H1 (cell line): ENCODE results near the gene ZNF177. TPM values are rescaled to one million over a fixed set of nuclear protein-coding genes. Genes with fewer than 3 reads are reported as not detected.

Source experiments
- CTBP2 ChIP-seq: IDR thresholded peaks from 2 replicates; pipeline ENCODE4 v1.7.0; 2011; ENCODE audit warnings: borderline replicate concordance, mild to moderate bottlenecking, moderate library complexity, mixed read lengths, low read length; ENCODE audit not compliant: insufficient read depth, insufficient read length
- EP300 ChIP-seq, 2 experiments: IDR thresholded peaks; 1 replicate in 1 of 2; 2 replicates in 1 of 2; pipeline ENCODE4 v1.6.1; 2011 to 2012; ENCODE audit warnings: low read depth in 2 of 2, low read length in 2 of 2, mild to moderate bottlenecking in 2 of 2, borderline replicate concordance in 1 of 2, inconsistent platforms in 1 of 2, moderate library complexity in 1 of 2
- GABPA ChIP-seq: IDR thresholded peaks from 2 replicates; pipeline ENCODE4 v1.6.1; 2011; ENCODE audit warnings: mild to moderate bottlenecking, low read length, moderate library complexity, borderline replicate concordance; ENCODE audit not compliant: insufficient read depth
- MAFK ChIP-seq: IDR thresholded peaks from 2 replicates; pipeline ENCODE4 v1.6.1; 2012; ENCODE audit warnings: low read depth, mild to moderate bottlenecking, improper control_type of control experiment, low read length
- NRF1 ChIP-seq: IDR thresholded peaks from 2 replicates; pipeline ENCODE4 v1.6.1; 2011; ENCODE audit warnings: mild to moderate bottlenecking, low read depth, low read length, improper control_type of control experiment
- TEAD4 ChIP-seq: IDR thresholded peaks from 2 replicates; pipeline ENCODE4 v1.6.1; 2012; ENCODE audit warnings: low read depth, low read length, inconsistent platforms, mixed read lengths
- YY1 ChIP-seq: IDR thresholded peaks from 2 replicates; pipeline ENCODE4 v1.6.1; 2011; ENCODE audit warnings: low read depth, mild to moderate bottlenecking, low read length
- ZNF274 ChIP-seq: IDR thresholded peaks from 2 replicates; pipeline ENCODE4 v1.7.0; 2012; ENCODE audit warnings: low read length, borderline replicate concordance; ENCODE audit errors: extremely low read depth
- polyA plus RNA-seq, 7 experiments: library from polyadenylated mRNA; depleted of rRNA in 3 of 7; stranded (reverse) in 5 of 7; unstranded in 2 of 7; fragments of >200 nt in 5 of 7; fragments of 200-250 nt in 2 of 7; gene quantifications; 1 replicate in 5 of 7; 2 replicates in 1 of 7; 4 replicates in 1 of 7; pipeline versions ENCODE4 v1.2.1 to v1.2.3, GENCODE V29; 2011 to 2013; ENCODE audit warnings: missing spikeins in 2 of 7, mixed read lengths in 2 of 7
- total RNA-seq: library from RNA; stranded (reverse); fragmentation: NEBNext Ultra II Directional; extraction: Animal tissue kit (Norgen Biotek cat#: 25700); gene quantifications from 2 replicates; pipeline ENCODE4 v1.2.1, GENCODE V29; 2021

ZNF177 gene
- total and polyA plus RNA-seq, 2 of the 8 experiments (the other 6 are each of a cell fraction or from before 2014, with no cell fraction given): 3.1 to 5.9 TPM

DNA sequence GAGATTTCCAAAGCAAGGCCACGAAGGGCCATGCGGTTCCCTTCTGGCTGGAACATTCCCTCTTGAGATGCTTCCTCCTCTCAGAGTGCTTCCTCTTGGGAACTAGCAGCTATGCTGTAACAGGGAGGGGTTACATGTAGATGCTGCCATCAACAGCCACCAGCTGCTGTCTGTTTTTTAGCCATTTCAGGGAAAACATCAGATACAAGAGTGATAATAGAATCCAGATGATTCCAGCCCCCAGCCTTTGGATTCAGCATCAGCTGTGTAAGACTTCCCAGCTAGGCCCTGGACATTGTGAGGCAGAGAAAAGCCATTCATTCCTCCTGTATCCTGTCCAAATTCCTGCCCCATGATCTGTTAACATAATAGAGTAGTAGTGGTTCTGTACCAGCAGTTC lies 8.2 kb upstream of the ZNF177 start (continued):
- TF ChIP-seq CTBP2 (no peak), TEAD4 (no peak), NRF1 (no peak), EP300 (IDR thresholded peaks at IDR 0.05; ENCODE audit: borderline replicate concordance in 1 of 2, low read depth in 2 of 2, low read length in 2 of 2) (no peak), GABPA (no peak), ZNF274 (no peak), MAFK (no peak), YY1 (no peak)
